Measurements from ENCODE around the gene GPAM. TPM values are rescaled to one million over a fixed set of nuclear protein-coding genes. Genes with fewer than 3 reads are reported as not detected.

Gene GPAM
- polyA plus RNA-seq, 3 donors, result 0.37 to 1.3 (median 0.59) TPM

- Mint-ChIP-seq H3K4me1 (no peaks in the 10 kb centered on the region), H3K9me3 (peaks cover 0 to 3% (median 0%) of the 10 kb centered on the region in 7 donors), H3K27ac (no peak overlapping the region), H3K4me3 (no peak overlapping the region), H3K27me3 (ENCODE audit: low read depth in 3 of 3) (peaks cover 2 to 4% (median 3%) of the 10 kb centered on the region in 3 donors), H3K36me3 (no peaks in the 10 kb centered on the region)
- TF ChIP-seq CTCF (IDR thresholded peaks at IDR 0.05), result no peak
- Histone ChIP-seq H3K27me3 (ENCODE audit: control insufficient read depth in 2 of 2, insufficient read depth in 2 of 2, low read length in 2 of 2) (no peaks in the 10 kb centered on the region), H3K9me3 (replicated peaks in 1 of 2; ENCODE audit: control insufficient read depth in 1 of 2, insufficient read depth in 1 of 2, low read length in 2 of 2) (no peaks in the 10 kb centered on the region), H3K27ac (ENCODE audit: low read depth in 1 of 2, low read length in 2 of 2) (no peak overlapping the region), H3K4me2 (replicated peaks; ENCODE audit: extremely low read depth, low read length, poor library complexity, severe bottlenecking) (no peak overlapping the region), H3K4me1 (ENCODE audit: control insufficient read depth in 1 of 2, insufficient read depth in 2 of 2, low read length in 2 of 2) (no peaks in the 10 kb centered on the region), H3K9ac (ENCODE audit: insufficient read depth, low read length, poor library complexity, severe bottlenecking) (no peak overlapping the region), H3K79me2 (ENCODE audit: insufficient read depth, low read length) (no peaks in the 10 kb centered on the region), H3K4me3 (replicated peaks in 1 of 3; ENCODE audit: low read depth in 2 of 3, low read length in 3 of 3) (no peak overlapping the region), H3K36me3 (replicated peaks in 1 of 2; ENCODE audit: control insufficient read depth in 1 of 2, insufficient read depth in 2 of 2, low read length in 2 of 2) (no peaks in the 10 kb centered on the region), H2AFZ (ENCODE audit: insufficient read depth, low read depth, low read length, poor library complexity, severe bottlenecking) (no peak overlapping the region), H4K20me1 (ENCODE audit: insufficient read depth, low read length) (no peaks in the 10 kb centered on the region)
- DNase-seq, result no peak
- intact Hi-C loops (cut with micrococcal nuclease), result no loop called here
- WGBS (ENCODE audit: insufficient coverage), result 93% methylated on average over 3 of the region's 5 CpGs
Observed at GRCh38 chr10:112126172-112126571, 57.4 kb downstream of the GPAM start.

- 96% methylated on average over 2 of the region's 3 CpGs for WGBS (ENCODE audit: insufficient coverage)
- H3K27me3 ChIP-seq (ENCODE audit: control insufficient read depth in 2 of 2, insufficient read depth in 2 of 2, low read length in 2 of 2), result no peaks in the 10 kb centered on the region
- peaks cover 1 to 4% (median 2%) of the 10 kb centered on the region in 3 donors for H3K27me3 Mint-ChIP-seq (ENCODE audit: low read depth in 3 of 3)
- no peak overlapping the region for H2AFZ ChIP-seq (ENCODE audit: insufficient read depth, low read depth, low read length, poor library complexity, severe bottlenecking)
- no peak overlapping the region for H3K9ac ChIP-seq (ENCODE audit: insufficient read depth, low read length, poor library complexity, severe bottlenecking)
- no peaks in the 10 kb centered on the region for H4K20me1 ChIP-seq (ENCODE audit: insufficient read depth, low read length)
- H3K4me1 Mint-ChIP-seq, result no peaks in the 10 kb centered on the region
- no peak overlapping the region for H3K4me3 Mint-ChIP-seq
- H3K27ac ChIP-seq (ENCODE audit: low read depth in 1 of 2, low read length in 2 of 2), result no peak overlapping the region
- intact Hi-C loops (cut with micrococcal nuclease), result no loop called here
- no peaks in the 10 kb centered on the region for H3K36me3 ChIP-seq (replicated peaks in 1 of 2; ENCODE audit: control insufficient read depth in 1 of 2, insufficient read depth in 2 of 2, low read length in 2 of 2)
- no peaks in the 10 kb centered on the region for H3K36me3 Mint-ChIP-seq
- no peak overlapping the region for H3K27ac Mint-ChIP-seq
- H3K4me3 ChIP-seq (replicated peaks in 1 of 3; ENCODE audit: low read depth in 2 of 3, low read length in 3 of 3), result no peak overlapping the region
- H3K79me2 ChIP-seq (ENCODE audit: insufficient read depth, low read length), result no peaks in the 10 kb centered on the region
- H3K9me3 Mint-ChIP-seq, result peaks cover 0 to 3% (median 0%) of the 10 kb centered on the region in 7 donors
- no peaks in the 10 kb centered on the region for H3K4me1 ChIP-seq (ENCODE audit: control insufficient read depth in 1 of 2, insufficient read depth in 2 of 2, low read length in 2 of 2)
- TF ChIP-seq CTCF (IDR thresholded peaks at IDR 0.05), result no peak
- H3K4me2 ChIP-seq (replicated peaks; ENCODE audit: extremely low read depth, low read length, poor library complexity, severe bottlenecking), result no peak overlapping the region
- no peak for DNase-seq
- H3K9me3 ChIP-seq (replicated peaks in 1 of 2; ENCODE audit: control insufficient read depth in 1 of 2, insufficient read depth in 1 of 2, low read length in 2 of 2), result no peaks in the 10 kb centered on the region
Observed at GRCh38 chr10:112124866-112125265, 58.7 kb downstream of the GPAM start.

Measured in CD14-positive monocyte (primary cell).